Breast epithelium (tissue), 3 donors: ENCODE data around the gene ANKZF1.

Experiments used
- POLR2AphosphoS5 ChIP-seq, 3 donors: sonication (generic); formaldehyde crosslinking; IDR thresholded peaks; one replicate each; pipeline ENCODE4 v1.6.1; 2017; ENCODE audit warnings: antibody characterized with exemption in 3 of 3
- TF ChIP-seq, protein P1 (sequence below), 3 donors: fragments of 450-650 bp; IDR thresholded peaks; one replicate each; pipeline ENCODE4 v1.5.1; 2016 to 2017; ENCODE audit warnings: antibody characterized with exemption in 3 of 3, mild to moderate bottlenecking in 3 of 3, moderate library complexity in 3 of 3

DNA sequence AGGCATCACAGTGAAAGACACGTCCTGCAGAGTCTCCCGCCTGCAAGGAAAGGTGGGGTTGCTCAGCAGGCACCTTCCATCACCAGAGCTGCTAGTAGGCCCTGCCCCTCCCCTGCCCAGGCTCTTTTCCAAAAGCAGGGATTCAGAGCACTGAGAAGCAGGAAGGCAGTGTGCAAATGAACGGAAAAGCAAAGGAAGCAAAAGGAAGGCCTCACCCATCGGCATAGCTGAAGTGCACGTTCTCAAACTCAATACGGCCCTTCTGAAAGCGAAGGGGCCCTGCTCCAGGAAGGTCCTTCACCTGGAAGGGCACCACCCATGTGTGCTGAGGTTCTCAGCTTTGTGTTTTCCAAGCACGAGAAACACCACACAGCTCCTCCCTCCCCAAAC is 16.6 kb upstream of the ANKZF1 start:
- TF ChIP-seq POLR2AphosphoS5 (IDR thresholded peaks at IDR 0.05) = no peak
- TF ChIP-seq, protein P1, sequence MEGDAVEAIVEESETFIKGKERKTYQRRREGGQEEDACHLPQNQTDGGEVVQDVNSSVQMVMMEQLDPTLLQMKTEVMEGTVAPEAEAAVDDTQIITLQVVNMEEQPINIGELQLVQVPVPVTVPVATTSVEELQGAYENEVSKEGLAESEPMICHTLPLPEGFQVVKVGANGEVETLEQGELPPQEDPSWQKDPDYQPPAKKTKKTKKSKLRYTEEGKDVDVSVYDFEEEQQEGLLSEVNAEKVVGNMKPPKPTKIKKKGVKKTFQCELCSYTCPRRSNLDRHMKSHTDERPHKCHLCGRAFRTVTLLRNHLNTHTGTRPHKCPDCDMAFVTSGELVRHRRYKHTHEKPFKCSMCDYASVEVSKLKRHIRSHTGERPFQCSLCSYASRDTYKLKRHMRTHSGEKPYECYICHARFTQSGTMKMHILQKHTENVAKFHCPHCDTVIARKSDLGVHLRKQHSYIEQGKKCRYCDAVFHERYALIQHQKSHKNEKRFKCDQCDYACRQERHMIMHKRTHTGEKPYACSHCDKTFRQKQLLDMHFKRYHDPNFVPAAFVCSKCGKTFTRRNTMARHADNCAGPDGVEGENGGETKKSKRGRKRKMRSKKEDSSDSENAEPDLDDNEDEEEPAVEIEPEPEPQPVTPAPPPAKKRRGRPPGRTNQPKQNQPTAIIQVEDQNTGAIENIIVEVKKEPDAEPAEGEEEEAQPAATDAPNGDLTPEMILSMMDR (IDR thresholded peaks at IDR 0.05) = no peak
